COLO668 (cell line): Measurements from ENCODE around the gene GALR1.
A peak's percentile ranks its signal among the peaks of the same experiment; 100 is the strongest.
"Not testable (repeated sequence)": the region's sequence is repeated elsewhere in the genome, so short reads cannot be mapped to it uniquely, and the experiment has no call there.

Source experiments
- DNase-seq: peaks from one replicate; lab custom pipeline; 2025; ENCODE audit not compliant: unreplicated experiment; lab: John Stamatoyannopoulos, UW

GALR1 gene

GRCh38 chr18:77249569-77250500 is at the start of gene GALR1:
TSS of gene GALR1 (plus strand) at chr18:77249848. CDS start at chr18:77250549, 701 bp downstream.
- peak; percentile 89 for DNase-seq

GRCh38 chr18:77201506-77201905 is 48.1 kb upstream of the GALR1 start:
- DNase-seq, result no peak

- no peak for DNase-seq
These were observed 47.3 kb upstream of the GALR1 start for GRCh38 chr18:77202329-77202728.

- no peak for DNase-seq
These were observed 46.6 kb upstream of the GALR1 start for GRCh38 chr18:77203071-77203470.

- no peak for DNase-seq
These were observed 45.8 kb upstream of the GALR1 start for GRCh38 chr18:77203851-77204250.

- no peak for DNase-seq
These were observed 43.9 kb upstream of the GALR1 start for GRCh38 chr18:77205769-77206168.

GRCh38 chr18:77206676-77207374 is 42.8 kb upstream of the GALR1 start:
- no peak for DNase-seq

GRCh38 chr18:77207540-77207939 is 42.1 kb upstream of the GALR1 start:
- peak; percentile 20 for DNase-seq

GRCh38 chr18:77208964-77209363 is 40.7 kb upstream of the GALR1 start:
- DNase-seq, result no peak

- DNase-seq, result no peak
These were observed 40.1 kb upstream of the GALR1 start for GRCh38 chr18:77209587-77209986.

GRCh38 chr18:77210249-77210648 is 39.4 kb upstream of the GALR1 start:
- no peak for DNase-seq

- no peak for DNase-seq
These were observed 31.0 kb upstream of the GALR1 start for GRCh38 chr18:77218642-77219041.

GRCh38 chr18:77220726-77221125 is 28.9 kb upstream of the GALR1 start:
- no peak for DNase-seq

- DNase-seq, result no peak
These were observed 27.2 kb upstream of the GALR1 start for GRCh38 chr18:77222464-77222863.

- DNase-seq, result no peak
These were observed 26.4 kb upstream of the GALR1 start for GRCh38 chr18:77223221-77223639.

GRCh38 chr18:77223653-77224052 is 26.0 kb upstream of the GALR1 start:
- no peak for DNase-seq

GRCh38 chr18:77230645-77231044 is 19.0 kb upstream of the GALR1 start:
- DNase-seq, result no peak

GRCh38 chr18:77234504-77235365 is 14.9 kb upstream of the GALR1 start:
- DNase-seq, result no peak

- DNase-seq, result not testable (repeated sequence)
These were observed 10.4 kb upstream of the GALR1 start for GRCh38 chr18:77239285-77239684.

- DNase-seq, result peak; percentile 33
These were observed 627 bp upstream of the GALR1 start for GRCh38 chr18:77248873-77249568.
